Measurements from ENCODE around the gene RAB23.

Gene RAB23

DNA sequence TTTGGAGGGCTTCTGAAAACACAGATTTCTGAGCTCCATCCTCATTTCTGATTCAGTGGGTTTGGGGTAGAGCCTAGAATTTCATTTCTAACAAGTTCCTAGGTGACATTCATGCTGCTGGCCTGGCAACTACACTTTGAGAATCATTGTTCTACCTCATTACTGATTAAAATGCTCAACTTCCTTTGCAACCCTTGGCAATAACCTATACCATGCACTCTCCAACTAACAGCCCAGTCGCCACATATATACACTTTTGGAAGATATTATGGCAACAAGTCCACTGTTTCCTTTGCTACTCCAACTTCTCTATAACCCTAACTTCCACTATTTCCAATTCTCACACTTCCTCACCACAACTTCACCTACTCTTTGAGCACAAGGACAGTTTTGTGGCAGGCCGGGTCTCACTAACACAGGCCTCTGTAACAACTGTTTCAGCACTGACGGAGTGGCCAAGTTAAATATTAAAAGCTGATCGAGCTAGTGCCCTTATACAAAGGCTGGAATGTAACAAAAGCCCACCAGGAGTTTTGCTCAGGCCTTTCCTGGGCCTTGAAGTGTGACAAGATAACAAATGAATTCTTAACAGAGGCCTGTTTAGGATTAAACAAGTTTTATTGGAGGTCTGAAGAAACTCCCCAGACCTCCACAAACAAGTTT, 32.1 kb upstream of the RAB23 start:
- H3K4me3 ChIP-seq (ENCODE audit: low read depth, low read length) = no peak overlapping the region
- DNase-seq (ENCODE audit: low read depth) = no peak
- in situ Hi-C loops (cut with HindIII; ENCODE audit: low sequenced_read_pairs) = no loop called here
- TF ChIP-seq, protein P1, sequence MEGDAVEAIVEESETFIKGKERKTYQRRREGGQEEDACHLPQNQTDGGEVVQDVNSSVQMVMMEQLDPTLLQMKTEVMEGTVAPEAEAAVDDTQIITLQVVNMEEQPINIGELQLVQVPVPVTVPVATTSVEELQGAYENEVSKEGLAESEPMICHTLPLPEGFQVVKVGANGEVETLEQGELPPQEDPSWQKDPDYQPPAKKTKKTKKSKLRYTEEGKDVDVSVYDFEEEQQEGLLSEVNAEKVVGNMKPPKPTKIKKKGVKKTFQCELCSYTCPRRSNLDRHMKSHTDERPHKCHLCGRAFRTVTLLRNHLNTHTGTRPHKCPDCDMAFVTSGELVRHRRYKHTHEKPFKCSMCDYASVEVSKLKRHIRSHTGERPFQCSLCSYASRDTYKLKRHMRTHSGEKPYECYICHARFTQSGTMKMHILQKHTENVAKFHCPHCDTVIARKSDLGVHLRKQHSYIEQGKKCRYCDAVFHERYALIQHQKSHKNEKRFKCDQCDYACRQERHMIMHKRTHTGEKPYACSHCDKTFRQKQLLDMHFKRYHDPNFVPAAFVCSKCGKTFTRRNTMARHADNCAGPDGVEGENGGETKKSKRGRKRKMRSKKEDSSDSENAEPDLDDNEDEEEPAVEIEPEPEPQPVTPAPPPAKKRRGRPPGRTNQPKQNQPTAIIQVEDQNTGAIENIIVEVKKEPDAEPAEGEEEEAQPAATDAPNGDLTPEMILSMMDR (IDR thresholded peaks at IDR 0.05; ENCODE audit: low read depth, low read length, missing control alignments) = no peak

GRCh38 chr6:57252975-57253374, 30.9 kb upstream of the RAB23 start:
- DNase-seq (ENCODE audit: low read depth) = peak; percentile 48
- no peak overlapping the region for H3K4me3 ChIP-seq (ENCODE audit: low read depth, low read length)
- TF ChIP-seq, protein P1 (IDR thresholded peaks at IDR 0.05; ENCODE audit: low read depth, low read length, missing control alignments) = no peak
- in situ Hi-C loops (cut with HindIII; ENCODE audit: low sequenced_read_pairs) = no loop called here

GRCh38 chr6:57252137-57252536, 30.0 kb upstream of the RAB23 start:
- TF ChIP-seq, protein P1 (IDR thresholded peaks at IDR 0.05; ENCODE audit: low read depth, low read length, missing control alignments) = no peak
- no peak for DNase-seq (ENCODE audit: low read depth)
- H3K4me3 ChIP-seq (ENCODE audit: low read depth, low read length) = no peak overlapping the region
- in situ Hi-C loops (cut with HindIII; ENCODE audit: low sequenced_read_pairs) = no loop called here

DNA sequence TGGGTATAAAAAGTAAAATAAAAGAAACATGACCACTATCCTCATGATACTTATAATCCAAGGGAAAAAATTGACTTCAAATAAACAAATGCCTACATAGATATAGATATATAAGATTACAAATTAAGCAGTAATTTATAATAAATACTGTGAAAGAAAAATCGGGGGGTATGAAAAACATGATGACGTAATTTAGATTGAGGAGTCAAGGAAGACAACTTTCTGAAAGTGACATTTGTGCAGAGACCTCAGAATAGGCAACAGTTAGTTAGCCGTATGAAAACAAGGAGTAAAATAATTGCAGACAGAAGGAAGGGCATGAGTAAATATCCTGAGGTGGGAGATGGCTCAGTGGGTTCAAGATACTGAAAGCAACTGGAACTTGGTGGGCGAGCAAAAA, 28.2 kb upstream of the RAB23 start:
- no peak for DNase-seq (ENCODE audit: low read depth)
- no peak overlapping the region for H3K4me3 ChIP-seq (ENCODE audit: low read depth, low read length)
- in situ Hi-C loops (cut with HindIII; ENCODE audit: low sequenced_read_pairs) = no loop called here
- TF ChIP-seq, protein P1 (IDR thresholded peaks at IDR 0.05; ENCODE audit: low read depth, low read length, missing control alignments) = no peak

- H3K4me3 ChIP-seq (ENCODE audit: low read depth, low read length) = no peak overlapping the region
- no peak for DNase-seq (ENCODE audit: low read depth)
- TF ChIP-seq, protein P1 (IDR thresholded peaks at IDR 0.05; ENCODE audit: low read depth, low read length, missing control alignments) = no peak
- in situ Hi-C loops (cut with HindIII; ENCODE audit: low sequenced_read_pairs) = loop anchor here (5.0 kb wide), 1 partner anchor 56 kb away; no protein-coding TSS in a partner anchor
Measured at GRCh38 chr6:57248311-57248895, 26.3 kb upstream of the RAB23 start.

DNA sequence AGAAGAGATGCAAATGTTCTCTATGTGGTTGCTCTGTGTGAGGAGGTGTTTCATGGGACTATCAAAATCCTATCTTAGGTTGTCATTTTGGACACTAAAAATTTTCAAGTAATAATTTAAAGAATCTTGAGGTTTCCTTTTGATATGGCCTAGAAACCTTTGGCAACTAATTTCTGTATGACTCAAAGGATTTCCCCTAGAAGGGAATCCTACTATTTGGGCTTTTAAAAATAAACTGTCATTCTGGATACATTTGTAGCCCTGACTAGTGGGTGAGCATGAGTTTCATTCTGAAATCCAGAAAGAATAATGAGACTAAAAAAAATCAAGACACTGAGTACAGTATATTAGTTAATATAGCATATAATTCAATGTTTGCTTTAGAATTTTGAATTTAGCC, 25.5 kb upstream of the RAB23 start:
- TF ChIP-seq, protein P1 (IDR thresholded peaks at IDR 0.05; ENCODE audit: low read depth, low read length, missing control alignments) = no peak
- H3K4me3 ChIP-seq (ENCODE audit: low read depth, low read length) = no peak overlapping the region
- no peak for DNase-seq (ENCODE audit: low read depth)
- in situ Hi-C loops (cut with HindIII; ENCODE audit: low sequenced_read_pairs) = loop anchor here (5.0 kb wide), 1 partner anchor 55 kb away; no protein-coding TSS in a partner anchor
